ENCODE measurements around the gene HADHA.
"Not testable (repeated sequence)": the region's sequence is repeated elsewhere in the genome, so short reads cannot be mapped to it uniquely, and the experiment has no call there.

HADHA gene

GRCh38 chr2:26173776-26174482 lies 70.5 kb downstream of the HADHA start:
- no peak for DNase-seq

GRCh38 chr2:26172871-26173775 lies 71.3 kb downstream of the HADHA start, which contains the start of gene GAREM2:
Gene GAREM2 (plus strand): TSS chr2:26173088. CDS start chr2:26173221, 133 bp downstream.
- DNase-seq, result no peak

DNA sequence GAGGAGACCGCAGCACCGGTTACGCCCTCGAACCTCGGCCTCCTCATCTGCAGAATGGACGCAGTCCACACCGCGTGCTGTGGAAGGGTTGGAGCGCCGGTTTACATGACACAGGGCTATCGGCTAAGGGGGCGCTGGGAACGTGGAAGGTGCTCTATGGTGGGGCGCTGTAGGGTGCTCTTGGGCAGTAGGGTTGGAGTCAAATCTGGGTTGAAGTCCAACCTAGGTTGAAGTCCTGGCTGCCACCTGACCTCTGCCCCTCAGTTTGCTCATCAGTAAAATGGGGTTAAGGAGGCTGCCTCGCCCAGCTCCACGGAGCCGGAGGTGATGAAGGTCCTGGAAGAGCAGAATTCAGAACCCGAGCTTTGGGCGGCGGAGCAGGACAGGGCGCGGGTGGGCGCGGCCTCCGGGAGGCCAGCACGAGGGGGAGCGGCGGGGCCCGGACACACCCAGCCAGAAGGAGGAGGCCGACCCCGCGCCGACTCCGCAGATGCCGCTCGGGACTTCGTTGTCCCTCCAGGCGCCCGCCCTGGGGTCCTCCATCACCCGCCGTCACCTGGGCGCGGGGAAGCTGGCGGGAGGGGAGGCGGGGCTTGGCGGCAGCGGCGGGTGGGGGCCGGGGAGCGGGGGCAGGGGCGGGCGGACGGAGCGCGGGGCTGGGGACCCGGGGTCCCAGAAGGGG lies 72.1 kb downstream of the HADHA start:
- DNase-seq, result no peak

GRCh38 chr2:26170795-26171194 lies 73.6 kb downstream of the HADHA start:
- no peak for DNase-seq

DNA sequence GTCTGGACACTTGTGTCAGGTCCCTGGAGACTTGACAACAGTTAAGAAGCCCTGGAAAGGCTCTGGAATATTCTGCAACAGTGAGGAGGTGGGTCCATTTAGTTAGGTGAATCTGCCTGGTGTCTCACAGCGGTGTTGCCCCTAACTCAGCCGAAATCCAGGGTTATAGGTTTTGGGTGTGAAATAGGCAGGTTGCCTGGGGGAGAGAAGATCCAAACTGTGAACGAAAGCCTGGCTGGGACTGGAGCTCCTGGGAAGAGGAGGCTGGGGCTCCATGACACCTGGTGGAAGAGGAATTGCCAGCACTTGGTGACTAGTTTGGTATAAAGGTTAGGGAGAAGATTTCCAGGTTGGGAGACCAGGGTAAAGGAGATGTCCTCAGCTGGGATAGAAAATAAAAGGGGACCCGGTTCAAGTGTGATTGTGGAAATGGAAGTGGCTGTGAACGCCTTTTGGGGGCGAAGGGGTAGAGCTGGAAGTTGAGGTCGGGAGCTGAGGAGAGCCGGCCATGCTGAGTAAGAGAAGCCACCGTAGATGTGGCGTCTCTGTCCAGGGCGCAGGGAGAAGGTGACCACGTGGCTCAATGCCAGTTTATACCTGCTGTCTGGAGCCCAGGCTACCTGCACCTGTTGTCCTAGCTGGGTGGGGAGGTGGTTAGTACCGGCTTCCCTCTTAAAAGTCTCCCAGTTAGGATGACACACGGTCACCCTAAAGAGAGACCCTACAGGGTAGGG lies 74.6 kb downstream of the HADHA start:
- no peak for DNase-seq

DNA sequence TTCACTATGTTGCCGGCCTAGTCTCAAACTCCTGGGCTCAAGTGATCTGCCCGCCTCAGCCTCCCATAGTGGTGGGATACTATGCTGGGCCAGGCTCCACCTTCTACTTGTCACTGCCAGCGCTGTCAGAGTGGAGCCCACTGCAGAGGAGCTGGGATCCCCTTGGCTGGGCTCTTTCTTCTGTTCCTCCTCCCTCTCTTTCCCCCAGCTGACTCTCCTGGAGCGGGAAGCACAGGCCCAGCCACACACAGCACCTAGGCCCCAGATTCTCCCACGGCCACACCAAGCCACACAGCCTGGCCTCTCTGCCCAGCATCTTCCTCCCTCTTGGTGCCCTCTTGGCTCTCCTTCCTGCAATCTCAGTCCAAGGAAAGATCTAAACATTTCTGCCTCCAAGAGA lies 75.2 kb downstream of the HADHA start:
- no peak for DNase-seq

GRCh38 chr2:26168785-26169184 lies 75.6 kb downstream of the HADHA start:
- DNase-seq, result no peak

DNA sequence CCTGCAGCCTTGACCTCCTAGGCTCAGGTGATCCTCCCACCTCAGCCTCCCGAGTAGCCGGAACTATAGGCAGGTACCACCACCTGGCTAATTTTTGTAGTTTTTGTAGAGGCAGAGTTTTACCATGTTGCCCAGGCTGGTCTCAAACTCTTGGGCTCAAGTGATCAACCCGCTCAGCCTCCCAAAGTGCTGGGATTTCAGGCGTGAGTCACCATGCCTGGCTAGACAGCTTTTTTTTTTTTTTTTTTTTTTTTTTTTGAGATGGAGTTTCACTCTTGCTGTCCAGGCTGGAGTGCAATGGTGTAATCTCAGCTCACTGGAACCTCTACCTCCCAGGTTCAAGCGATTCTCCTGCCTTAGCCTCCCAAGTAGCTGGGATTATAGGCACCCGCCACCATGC lies 77.9 kb downstream of the HADHA start:
- DNase-seq, result not testable (repeated sequence)

- DNase-seq, result no peak
These were observed 79.0 kb downstream of the HADHA start for GRCh38 chr2:26165403-26165802.

DNA sequence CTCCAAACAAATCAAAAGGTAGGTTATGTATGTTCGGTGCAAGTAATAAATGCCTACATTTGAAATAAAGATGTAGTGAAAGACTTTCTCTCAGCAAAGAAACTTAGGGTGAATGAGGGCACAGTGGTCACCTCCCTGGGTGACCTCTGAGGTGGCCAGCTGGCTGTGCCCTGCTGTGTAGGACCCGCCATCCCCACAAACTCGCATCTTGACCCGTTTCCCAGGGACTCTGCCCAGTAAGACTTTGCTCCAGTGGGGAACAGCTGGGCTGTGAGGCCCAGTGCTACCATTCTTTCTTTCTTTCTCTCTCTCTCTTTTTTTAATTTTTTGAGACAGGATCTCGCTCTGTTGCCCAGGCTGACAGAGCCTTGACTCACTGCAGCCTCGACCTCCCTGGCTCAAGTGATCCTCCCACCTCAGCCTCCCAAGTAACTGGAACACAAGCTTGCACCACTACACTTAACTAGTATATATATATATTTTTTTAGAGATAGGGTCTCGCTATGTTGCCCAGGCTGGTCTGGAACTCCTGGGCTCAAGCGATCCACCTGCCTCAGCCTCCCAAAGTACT lies 79.7 kb downstream of the HADHA start:
- DNase-seq, result no peak

DNA sequence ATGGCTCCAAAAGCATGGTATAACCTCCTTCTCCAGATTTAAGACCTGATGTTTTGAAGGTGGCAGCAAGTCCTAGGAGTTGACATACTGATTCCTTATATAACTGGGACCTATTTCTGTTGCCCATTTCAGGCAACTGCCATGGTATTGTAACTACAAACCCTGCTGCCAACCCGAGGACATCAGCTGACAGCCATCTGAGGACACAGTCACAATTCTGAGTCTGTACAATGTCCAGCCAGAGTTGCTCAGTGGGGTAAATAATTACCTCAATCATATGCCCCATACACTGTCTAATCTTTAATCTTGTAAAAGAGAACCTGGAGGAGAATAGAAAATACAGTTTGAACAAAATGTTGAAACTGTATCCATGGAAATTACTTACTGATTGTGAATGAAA lies 80.2 kb downstream of the HADHA start:
- no peak for DNase-seq

DNA sequence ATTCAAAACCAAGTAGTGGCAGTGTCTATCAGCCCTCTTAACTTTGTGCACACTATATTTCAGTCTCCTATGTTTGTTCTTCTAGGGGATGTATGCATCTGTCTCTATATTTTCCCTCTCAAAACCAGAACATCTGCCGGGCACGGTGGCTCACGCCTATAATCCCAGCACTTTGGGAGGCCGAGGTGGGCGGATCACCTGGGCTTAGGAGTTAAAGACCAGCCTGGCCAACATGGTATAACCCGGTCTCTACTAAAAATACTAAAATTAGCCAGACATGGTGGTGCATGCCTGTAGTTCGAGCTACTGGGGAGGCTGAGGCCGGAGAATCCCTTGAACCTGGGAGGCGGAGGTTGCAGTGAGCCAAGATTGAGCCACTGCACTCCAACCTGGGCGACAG lies 81.5 kb downstream of the HADHA start:
- no peak for DNase-seq

- DNase-seq, result no peak
These were observed 82.5 kb downstream of the HADHA start for GRCh38 chr2:26161926-26162325.

DNA sequence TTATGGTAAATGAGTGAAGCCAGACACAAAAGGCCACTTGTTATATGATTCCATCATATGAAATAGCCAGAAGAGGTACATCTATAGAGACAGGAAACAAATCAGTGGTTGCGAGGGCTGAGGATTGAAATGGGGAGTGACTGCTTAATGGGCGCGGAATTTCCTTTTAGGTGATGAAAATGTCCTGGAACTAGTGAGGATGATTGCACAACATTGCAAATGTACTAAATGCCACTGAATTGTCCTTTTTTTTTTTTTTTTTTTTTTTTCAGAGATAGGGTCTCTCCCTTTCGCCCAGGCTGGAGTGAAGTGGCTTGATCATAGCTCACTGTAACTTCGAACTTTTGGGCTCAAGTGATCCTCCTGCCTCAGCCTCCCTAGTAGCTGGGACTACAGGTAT lies 86.9 kb downstream of the HADHA start:
- no peak for DNase-seq

DNA sequence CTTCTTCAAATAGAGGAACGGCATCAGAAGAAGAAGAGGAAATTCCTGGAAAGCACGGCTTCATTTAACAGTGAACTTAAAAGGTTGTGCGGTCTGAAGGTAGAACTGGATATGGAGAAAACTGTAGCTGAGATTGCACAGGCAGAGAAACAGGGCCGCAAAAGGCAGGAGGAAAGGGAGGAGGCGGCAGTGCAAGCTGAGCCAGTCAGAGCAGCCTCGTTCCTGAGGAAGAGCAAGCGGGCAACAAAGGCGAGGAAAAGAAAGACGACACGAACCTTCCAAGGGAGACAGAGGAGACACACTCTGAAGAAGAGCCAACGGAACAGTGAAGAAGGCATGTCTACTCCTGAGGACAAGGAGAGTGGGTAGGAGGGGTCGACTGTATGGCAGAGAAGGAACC lies 94.2 kb downstream of the HADHA start:
- no peak for DNase-seq

DNA sequence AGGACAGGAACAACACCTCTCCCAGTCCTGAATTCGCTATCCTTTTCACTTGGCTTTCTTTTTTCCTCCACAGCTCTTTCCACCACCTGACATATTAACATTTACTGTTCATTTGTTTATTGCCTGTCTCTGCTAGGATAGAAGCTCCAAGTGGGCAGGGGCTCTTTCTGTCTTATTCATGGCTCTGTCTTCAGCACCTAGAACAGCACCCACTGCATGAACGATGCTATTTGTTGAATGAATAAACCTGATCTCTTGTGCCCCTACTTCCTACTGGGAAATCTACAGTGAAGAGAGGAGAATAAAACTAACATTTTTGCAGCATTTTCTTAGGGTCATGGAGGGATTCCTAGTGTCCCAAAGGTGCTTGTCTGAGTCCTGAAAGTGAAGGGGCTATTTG lies 95.9 kb downstream of the HADHA start:
- no peak for DNase-seq

DNA sequence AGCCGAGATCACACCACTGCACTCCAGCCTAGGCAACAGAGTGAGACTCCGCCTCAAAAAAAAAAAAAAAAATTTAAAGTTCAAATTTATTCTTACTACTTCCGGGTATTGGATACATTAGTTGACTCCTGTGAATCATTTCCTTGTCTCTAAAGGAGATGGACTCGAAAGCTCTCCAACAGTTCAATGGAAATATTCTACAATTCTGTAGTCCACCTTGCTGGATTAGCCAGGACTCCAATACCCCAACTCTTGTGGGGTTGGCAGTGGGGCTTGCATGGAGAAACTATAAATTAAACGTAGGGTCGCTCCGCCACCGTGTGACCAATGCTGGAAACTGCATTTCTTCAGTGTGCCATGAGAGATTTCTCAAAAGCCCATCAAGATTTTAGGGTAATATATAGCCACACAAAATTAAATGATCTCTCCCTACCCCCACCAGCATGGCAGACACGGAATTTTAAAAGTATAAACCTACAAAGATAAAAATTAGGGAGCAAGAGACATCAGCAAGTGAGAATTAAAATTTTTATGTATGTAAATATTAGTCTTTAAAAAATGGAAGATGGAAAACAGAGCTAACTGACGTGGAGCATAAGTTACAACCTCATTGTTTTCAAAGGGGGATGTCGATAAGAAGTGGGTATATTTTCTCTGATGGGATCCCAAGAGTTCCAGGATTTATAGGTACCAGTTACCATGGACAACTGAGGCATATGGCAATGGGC lies 99.3 kb downstream of the HADHA start:
- DNase-seq, result peak; percentile 63 to 68

DNA sequence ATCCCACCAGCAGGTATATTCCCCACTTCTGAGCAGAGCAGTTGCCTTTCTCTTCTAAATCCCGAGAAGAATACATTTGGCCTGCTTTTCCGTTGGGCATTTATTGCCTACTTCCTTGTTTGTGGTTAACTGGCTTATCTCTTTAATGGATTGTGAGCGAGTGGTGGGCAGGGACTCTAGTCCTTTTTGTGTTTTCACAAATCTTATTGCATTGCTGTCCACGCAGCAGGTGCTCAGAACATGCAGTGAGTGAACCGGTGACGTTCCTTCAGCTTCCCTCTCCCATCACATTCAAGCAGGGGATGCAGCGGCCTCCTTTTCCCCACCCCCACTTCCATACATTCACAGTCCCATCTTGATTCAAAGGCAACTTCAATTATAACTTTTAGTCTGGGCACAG lies 100.4 kb downstream of the HADHA start:
- DNase-seq, result no peak

- no peak for DNase-seq
These were observed 103.2 kb downstream of the HADHA start for GRCh38 chr2:26141145-26141769.
